GM23248 (cell line): ENCODE results near the gene ROR1.

Experiments used
- EZH2 ChIP-seq: fragments of 200-600 bp; sonication (generic); IDR thresholded peaks from 2 replicates; pipeline ENCODE4 v1.6.1; 2018; ENCODE audit warnings: antibody characterized with exemption, mild to moderate bottlenecking; ENCODE audit not compliant: insufficient read depth, poor library complexity, severe bottlenecking
- EZH2phosphoT487 ChIP-seq: fragments of 200-600 bp; sonication (generic); IDR thresholded peaks from 2 replicates; pipeline ENCODE4 v1.6.1; 2018; ENCODE audit warnings: antibody characterized with exemption, moderate library complexity, mild to moderate bottlenecking, low read depth; ENCODE audit not compliant: insufficient read depth

DNA sequence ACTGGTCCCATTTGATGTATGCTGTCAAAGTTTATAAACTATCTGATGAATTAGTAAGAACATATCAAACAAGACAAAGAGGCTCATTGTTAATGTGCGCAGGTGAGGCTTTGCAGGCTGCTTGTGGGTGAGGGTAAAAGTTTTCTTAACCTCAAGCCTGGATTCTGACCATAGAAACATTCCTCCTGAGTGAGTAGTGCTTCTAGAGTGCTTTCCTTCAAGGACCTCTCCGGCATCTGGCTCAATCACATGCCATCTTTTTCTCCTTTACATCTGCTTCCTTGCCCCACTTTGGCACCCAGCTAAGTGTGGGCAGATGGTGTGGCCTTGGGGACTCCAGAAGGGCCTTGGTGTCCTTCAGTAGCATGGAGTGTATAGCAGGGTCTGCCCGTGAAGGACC lies 104.0 kb downstream of the ROR1 start:
- no peak for TF ChIP-seq EZH2
- no peak for TF ChIP-seq EZH2phosphoT487
